Activated T-cell treated with anti-CD3 and anti-CD28 coated beads, Interleukin-2, amount 50 U/mL, for 48 hours (primary cell): ENCODE data around the gene SOX12.
"Not testable (repeated sequence)": the region's sequence is repeated elsewhere in the genome, so short reads cannot be mapped to it uniquely, and the experiment has no call there.

Experiments
- DNase-seq, 2 experiments: peaks; one replicate each; pipeline ENCODE4 v3.0.0-alpha.2; 2020

The SOX12 gene

GRCh38 chr20:328975-329695, 3.8 kb downstream of the SOX12 start:
- no peak for DNase-seq

- DNase-seq: no peak
Observed at GRCh38 chr20:329851-330232, 4.5 kb downstream of the SOX12 start.

GRCh38 chr20:330233-331149, 5.1 kb downstream of the SOX12 start:
- peak; percentile 67 to 73 for DNase-seq

- DNase-seq: no peak
Observed at GRCh38 chr20:334578-334977, 9.2 kb downstream of the SOX12 start.

GRCh38 chr20:336040-336439, 10.7 kb downstream of the SOX12 start:
- DNase-seq: not testable (repeated sequence)

GRCh38 chr20:341682-342081, 16.3 kb downstream of the SOX12 start:
- DNase-seq: peak; percentile 65 to 73

- no peak for DNase-seq
Observed at GRCh38 chr20:343107-343506, 17.8 kb downstream of the SOX12 start.

- DNase-seq: no peak
Observed at GRCh38 chr20:346033-346639, 20.8 kb downstream of the SOX12 start.

GRCh38 chr20:346640-347316, 21.4 kb downstream of the SOX12 start, which contains the start of gene NRSN2:
NRSN2 (plus strand) TSS chr20:347111; CDS start chr20:349644, 2,533 bp downstream.
- peak; percentile 42 to 62 for DNase-seq

GRCh38 chr20:347317-347639, 21.9 kb downstream of the SOX12 start:
- no peak for DNase-seq

- DNase-seq: peak; percentile 76 to 81
Observed at GRCh38 chr20:347640-348484, 22.5 kb downstream of the SOX12 start.

- DNase-seq: no peak
Observed at GRCh38 chr20:348972-349841, 23.9 kb downstream of the SOX12 start.

GRCh38 chr20:353166-353565, 27.8 kb downstream of the SOX12 start:
- DNase-seq: no peak

- peak; percentile 88 for DNase-seq
Observed at GRCh38 chr20:354298-354977, 29.1 kb downstream of the SOX12 start.

GRCh38 chr20:356154-356553, 30.8 kb downstream of the SOX12 start:
- DNase-seq: not testable (repeated sequence)

- no peak for DNase-seq
Observed at GRCh38 chr20:356745-357144, 31.4 kb downstream of the SOX12 start.

- DNase-seq: no peak
Observed at GRCh38 chr20:358891-359555, 33.7 kb downstream of the SOX12 start.

- no peak for DNase-seq
Observed at GRCh38 chr20:361561-361960, 36.2 kb downstream of the SOX12 start.
